ENCODE data around the gene FCRL2. TPM values are rescaled to one million over a fixed set of nuclear protein-coding genes. Genes with fewer than 3 reads are reported as not detected.

The FCRL2 gene, protein sequence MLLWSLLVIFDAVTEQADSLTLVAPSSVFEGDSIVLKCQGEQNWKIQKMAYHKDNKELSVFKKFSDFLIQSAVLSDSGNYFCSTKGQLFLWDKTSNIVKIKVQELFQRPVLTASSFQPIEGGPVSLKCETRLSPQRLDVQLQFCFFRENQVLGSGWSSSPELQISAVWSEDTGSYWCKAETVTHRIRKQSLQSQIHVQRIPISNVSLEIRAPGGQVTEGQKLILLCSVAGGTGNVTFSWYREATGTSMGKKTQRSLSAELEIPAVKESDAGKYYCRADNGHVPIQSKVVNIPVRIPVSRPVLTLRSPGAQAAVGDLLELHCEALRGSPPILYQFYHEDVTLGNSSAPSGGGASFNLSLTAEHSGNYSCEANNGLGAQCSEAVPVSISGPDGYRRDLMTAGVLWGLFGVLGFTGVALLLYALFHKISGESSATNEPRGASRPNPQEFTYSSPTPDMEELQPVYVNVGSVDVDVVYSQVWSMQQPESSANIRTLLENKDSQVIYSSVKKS
- total RNA-seq, result 1 to 10 TPM in 2 of 3 donors, under 1 TPM in 1; 0.51 to 1.4 (median 1.0) TPM
- long read RNA-seq, donor 1, result 0 reads
- long read RNA-seq, donor 2, partial matches to known transcripts, result 0 of 1 reads
- long read RNA-seq, donor 2, other reads (novel, unspliced or antisense), result 1 of 1 reads

DNA sequence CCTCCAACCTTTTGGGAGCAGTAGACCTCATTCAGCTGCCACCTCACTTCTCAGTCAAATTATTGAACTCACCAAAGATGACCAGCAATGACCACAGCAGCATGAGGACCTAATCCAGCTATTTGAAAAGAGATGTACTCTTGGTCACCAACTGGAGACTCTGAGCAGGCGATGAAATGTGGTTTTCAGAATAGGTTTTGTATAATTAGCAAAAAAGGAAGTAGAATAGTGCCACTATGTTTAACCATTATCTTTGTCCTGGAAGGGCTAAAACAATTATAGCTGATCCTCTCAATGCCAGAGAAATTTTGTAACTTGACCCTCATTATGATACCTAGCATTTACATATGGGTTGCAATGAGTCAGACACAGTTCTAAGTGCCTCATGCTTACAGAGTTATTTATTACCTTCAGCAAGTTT is at the start of gene FCRL2:
FCRL2 (minus strand) TSS at position 162 of the 421 bp plus-strand sequence; CDS start at position 103, 59 bp downstream.
- Histone ChIP-seq H3K4me3 (no peak within 1 kb of the TSS), H3K4me1 (ENCODE audit: low read depth) (peaks cover 12% of the 10 kb centered on the region), H3K36me3 (ENCODE audit: low read depth) (no peaks in the 10 kb centered on the region), H3K9me3 (no peaks in the 10 kb centered on the region)
- DNase-seq, result no peak
- TF ChIP-seq, protein P1, sequence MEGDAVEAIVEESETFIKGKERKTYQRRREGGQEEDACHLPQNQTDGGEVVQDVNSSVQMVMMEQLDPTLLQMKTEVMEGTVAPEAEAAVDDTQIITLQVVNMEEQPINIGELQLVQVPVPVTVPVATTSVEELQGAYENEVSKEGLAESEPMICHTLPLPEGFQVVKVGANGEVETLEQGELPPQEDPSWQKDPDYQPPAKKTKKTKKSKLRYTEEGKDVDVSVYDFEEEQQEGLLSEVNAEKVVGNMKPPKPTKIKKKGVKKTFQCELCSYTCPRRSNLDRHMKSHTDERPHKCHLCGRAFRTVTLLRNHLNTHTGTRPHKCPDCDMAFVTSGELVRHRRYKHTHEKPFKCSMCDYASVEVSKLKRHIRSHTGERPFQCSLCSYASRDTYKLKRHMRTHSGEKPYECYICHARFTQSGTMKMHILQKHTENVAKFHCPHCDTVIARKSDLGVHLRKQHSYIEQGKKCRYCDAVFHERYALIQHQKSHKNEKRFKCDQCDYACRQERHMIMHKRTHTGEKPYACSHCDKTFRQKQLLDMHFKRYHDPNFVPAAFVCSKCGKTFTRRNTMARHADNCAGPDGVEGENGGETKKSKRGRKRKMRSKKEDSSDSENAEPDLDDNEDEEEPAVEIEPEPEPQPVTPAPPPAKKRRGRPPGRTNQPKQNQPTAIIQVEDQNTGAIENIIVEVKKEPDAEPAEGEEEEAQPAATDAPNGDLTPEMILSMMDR (IDR thresholded peaks at IDR 0.05), result no peak
- peak; percentile 30 for ATAC-seq
- intact Hi-C loops (cut with DNase I, micrococcal nuclease), result no loop called here

DNA sequence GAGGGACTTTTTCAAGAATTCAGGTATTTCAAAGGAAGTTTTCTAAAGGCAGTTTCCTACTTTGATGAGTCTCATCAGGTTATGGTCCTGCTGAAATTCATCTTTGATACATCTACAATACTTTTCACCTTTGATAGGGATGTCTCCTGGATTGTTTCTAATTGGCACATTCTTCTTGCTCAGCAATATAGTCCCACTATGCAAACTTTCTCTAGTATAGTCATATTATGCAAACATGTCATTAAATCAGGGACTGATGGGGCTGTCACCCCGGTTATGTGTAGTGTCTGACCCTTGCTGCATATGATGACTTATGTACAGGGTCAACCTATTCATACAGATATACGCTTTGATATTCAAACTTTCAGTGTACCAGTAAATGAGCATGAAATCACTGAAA is 43.4 kb upstream of the FCRL2 start:
- DNase-seq (no peak), ATAC-seq (no peak)
- TF ChIP-seq, protein P1 (IDR thresholded peaks at IDR 0.05), result no peak
- Histone ChIP-seq H3K4me1 (ENCODE audit: low read depth) (no peaks in the 10 kb centered on the region), H3K4me3 (no peak overlapping the region), H3K36me3 (ENCODE audit: low read depth) (no peaks in the 10 kb centered on the region), H3K9me3 (no peaks in the 10 kb centered on the region)
- intact Hi-C loops (cut with DNase I, micrococcal nuclease), result no loop called here

DNA sequence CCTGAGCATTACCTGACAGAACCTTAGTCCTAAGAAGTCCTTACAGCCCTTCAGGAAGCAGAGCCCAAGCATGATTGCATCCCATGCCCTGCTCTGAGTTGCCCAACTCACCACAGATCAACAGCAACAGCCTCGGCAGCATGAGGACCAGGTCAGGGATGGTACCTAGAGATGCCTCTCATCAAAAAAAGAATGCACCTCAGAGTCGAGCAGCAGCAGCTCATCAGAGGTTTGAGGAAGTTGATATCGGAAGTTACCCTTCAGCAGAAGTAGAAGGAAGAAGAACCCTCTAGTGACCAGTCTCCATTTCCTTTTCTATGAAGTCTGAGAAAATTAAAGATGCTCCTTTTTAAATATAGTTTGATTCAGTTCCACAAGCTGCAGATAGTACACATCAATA is 43.0 kb upstream of the FCRL2 start, which contains the start of gene FCRL1:
FCRL1 (minus strand) TSS at position 225 of the 400 bp plus-strand sequence; CDS start at position 142, 83 bp downstream.
- Histone ChIP-seq H3K36me3 (ENCODE audit: low read depth) (no peaks in the 10 kb centered on the region), H3K9me3 (no peaks in the 10 kb centered on the region), H3K4me1 (ENCODE audit: low read depth) (no peaks in the 10 kb centered on the region), H3K4me3 (no peak within 1 kb of the TSS)
- ATAC-seq (peak; percentile 48), DNase-seq (no peak)
- TF ChIP-seq, protein P1 (IDR thresholded peaks at IDR 0.05), result no peak
- intact Hi-C loops (cut with DNase I, micrococcal nuclease), result no loop called here

DNA sequence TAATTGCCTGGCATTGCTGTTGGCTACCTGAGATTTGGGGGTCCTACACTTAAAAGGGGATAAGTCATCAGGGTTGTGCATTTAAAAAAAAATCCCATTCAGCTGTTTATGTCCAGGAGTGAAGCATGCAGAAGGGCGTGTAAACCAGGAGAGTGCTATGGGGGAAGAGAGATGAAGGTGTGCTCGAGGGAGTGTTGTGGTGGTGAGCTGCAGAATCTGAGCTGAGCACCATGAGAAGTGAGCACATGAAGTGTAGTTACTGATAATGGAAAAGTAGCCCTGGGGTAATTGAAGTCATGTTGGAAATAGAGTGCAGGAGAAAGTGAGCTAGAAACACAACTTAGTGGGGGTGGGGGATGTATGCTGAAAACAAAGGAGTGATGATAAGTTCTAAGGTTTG is 42.3 kb upstream of the FCRL2 start:
- Histone ChIP-seq H3K36me3 (ENCODE audit: low read depth) (no peaks in the 10 kb centered on the region), H3K9me3 (no peaks in the 10 kb centered on the region), H3K4me3 (no peak overlapping the region), H3K4me1 (ENCODE audit: low read depth) (no peaks in the 10 kb centered on the region)
- TF ChIP-seq, protein P1 (IDR thresholded peaks at IDR 0.05), result no peak
- no peak for ATAC-seq
- intact Hi-C loops (cut with DNase I, micrococcal nuclease), result no loop called here
- no peak for DNase-seq

DNA sequence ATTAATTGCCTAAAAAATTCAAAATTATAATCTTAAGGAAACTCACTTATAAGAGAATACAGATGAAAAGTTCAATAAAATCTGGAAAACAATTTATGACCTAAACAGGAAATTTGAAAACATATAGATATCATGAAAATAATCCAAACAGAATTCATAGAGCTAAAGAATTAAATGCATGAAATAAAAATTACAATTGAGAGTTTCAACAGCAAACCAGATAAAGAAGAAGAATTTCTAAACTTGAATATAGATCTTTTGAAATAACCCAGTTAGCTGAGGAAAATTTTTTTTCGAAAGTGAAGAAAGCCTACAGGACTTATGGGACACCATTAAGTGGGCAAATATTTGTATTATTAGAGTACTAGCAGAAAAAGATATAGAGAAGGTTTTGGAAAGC is 36.3 kb upstream of the FCRL2 start:
- Histone ChIP-seq H3K36me3 (ENCODE audit: low read depth) (no peaks in the 10 kb centered on the region), H3K4me1 (ENCODE audit: low read depth) (no peaks in the 10 kb centered on the region), H3K9me3 (peaks cover 7% of the 10 kb centered on the region), H3K4me3 (no peak overlapping the region)
- no peak for DNase-seq
- no peak for ATAC-seq
- TF ChIP-seq, protein P1 (IDR thresholded peaks at IDR 0.05), result no peak
- intact Hi-C loops (cut with DNase I, micrococcal nuclease), result no loop called here
